Endothelial cell (in vitro differentiated cells): ENCODE measurements around the gene EHD1. TPM values are rescaled to one million over a fixed set of nuclear protein-coding genes. Genes with fewer than 3 reads are reported as not detected.

Experiments used
- DNase-seq: peaks from one replicate; pipeline ENCODE4 v3.0.0; 2021; ENCODE audit warnings: low spot score
- H3K27ac Mint-ChIP-seq: one replicate; pipeline ENCODE4 v1.8.0; 2021; ENCODE audit warnings: mixed read lengths, inconsistent platforms; ENCODE audit not compliant: unreplicated experiment
- H3K27me3 Mint-ChIP-seq: one replicate; pipeline ENCODE4 v1.8.0; 2021; ENCODE audit warnings: mild to moderate bottlenecking, moderate library complexity, mixed read lengths, inconsistent platforms; ENCODE audit not compliant: unreplicated experiment
- H3K36me3 Mint-ChIP-seq: one replicate; pipeline ENCODE4 v1.8.0; 2021; ENCODE audit warnings: mild to moderate bottlenecking, low read depth, mixed read lengths, inconsistent platforms; ENCODE audit not compliant: unreplicated experiment
- H3K4me1 Mint-ChIP-seq: one replicate; pipeline ENCODE4 v1.8.0; 2021; ENCODE audit warnings: mild to moderate bottlenecking, mixed read lengths, inconsistent platforms; ENCODE audit not compliant: unreplicated experiment
- H3K4me3 Mint-ChIP-seq: one replicate; pipeline ENCODE4 v1.8.0; 2021; ENCODE audit warnings: mild to moderate bottlenecking, mixed read lengths, inconsistent platforms; ENCODE audit not compliant: unreplicated experiment
- H3K9me3 Mint-ChIP-seq: one replicate; pipeline ENCODE4 v1.8.0; 2021; ENCODE audit warnings: mixed read lengths, inconsistent platforms; ENCODE audit not compliant: unreplicated experiment
- CTCF ChIP-seq: fragments of 200-600 bp; sonication (generic); IDR thresholded peaks from one replicate; pipeline ENCODE4 v1.5.0; 2021; ENCODE audit warnings: antibody characterized with exemption; ENCODE audit not compliant: unreplicated experiment
- total RNA-seq: library from RNA; stranded (reverse); fragmentation: NEBNext Ultra II Directional; extraction: Animal tissue kit (Norgen Biotek cat#: 25700); gene quantifications from one replicate; pipeline ENCODE4 v1.2.1, GENCODE V29; 2021; ENCODE audit not compliant: unreplicated experiment

Gene EHD1
- total RNA-seq, 1 donor from 2014 or later: 84.0 TPM

GRCh38 chr11:64844330-64845128, 33.9 kb downstream of the EHD1 start, which contains the start of gene CDC42BPG:
Gene CDC42BPG (minus strand): TSS chr11:64844653. CDS start chr11:64844569, 84 bp downstream.
- Mint-ChIP-seq H3K4me1 (peaks cover 7% of the 10 kb centered on the region), H3K9me3 (no peaks in the 10 kb centered on the region), H3K27me3 (peaks cover 10% of the 10 kb centered on the region), H3K27ac (no peak within 1 kb of the TSS), H3K4me3 (peak within 1 kb of the TSS; percentile 92), H3K36me3 (peaks cover 1% of the 10 kb centered on the region)
- DNase-seq: peak; percentile 80
- peak; percentile 51 for TF ChIP-seq CTCF

GRCh38 chr11:64843686-64844329, 34.6 kb downstream of the EHD1 start:
- no peak for TF ChIP-seq CTCF
- Mint-ChIP-seq H3K27me3 (peaks cover 10% of the 10 kb centered on the region), H3K27ac (no peak overlapping the region), H3K4me3 (peak overlapping the region; percentile 92), H3K36me3 (peaks cover 3% of the 10 kb centered on the region), H3K9me3 (no peaks in the 10 kb centered on the region), H3K4me1 (peaks cover 8% of the 10 kb centered on the region)
- DNase-seq: no peak

- Mint-ChIP-seq H3K27ac (no peak overlapping the region), H3K4me3 (no peak overlapping the region), H3K9me3 (no peaks in the 10 kb centered on the region), H3K36me3 (peaks cover 3% of the 10 kb centered on the region), H3K27me3 (peaks cover 7% of the 10 kb centered on the region), H3K4me1 (peaks cover 8% of the 10 kb centered on the region)
- DNase-seq: no peak
- TF ChIP-seq CTCF: no peak
These were observed 35.4 kb downstream of the EHD1 start for GRCh38 chr11:64842851-64843685.

GRCh38 chr11:64842366-64842759, 36.1 kb downstream of the EHD1 start:
- Mint-ChIP-seq H3K27ac (no peak overlapping the region), H3K27me3 (peaks cover 7% of the 10 kb centered on the region), H3K4me1 (peaks cover 8% of the 10 kb centered on the region), H3K9me3 (no peaks in the 10 kb centered on the region), H3K36me3 (peaks cover 3% of the 10 kb centered on the region), H3K4me3 (no peak overlapping the region)
- no peak for DNase-seq
- no peak for TF ChIP-seq CTCF
